ENCODE measurements around the gene RILPL2.
"Not testable (repeated sequence)": the region's sequence is repeated elsewhere in the genome, so short reads cannot be mapped to it uniquely, and the experiment has no call there.

DNA sequence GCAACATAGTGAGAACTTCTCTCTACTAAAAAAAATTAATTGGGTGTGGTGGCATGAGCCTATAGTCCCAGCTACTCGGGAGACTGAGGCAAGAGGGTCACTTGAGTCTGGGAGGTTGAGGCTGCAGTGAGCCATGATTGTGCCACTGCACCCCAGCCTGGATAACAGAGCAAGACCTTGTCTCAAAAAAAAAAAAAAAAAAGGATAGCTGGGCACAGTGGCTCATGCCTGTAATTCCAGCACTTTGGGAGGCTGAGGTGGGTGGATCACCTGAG, 15.7 kb upstream of the RILPL2 start:
- not testable (repeated sequence) for TF ChIP-seq CTCF, POLR2A (IDR thresholded peaks at IDR 0.05)
